ENCODE results near the gene TRAPPC4.
"Not testable (repeated sequence)": the region's sequence is repeated elsewhere in the genome, so short reads cannot be mapped to it uniquely, and the experiment has no call there.

The TRAPPC4 gene

DNA sequence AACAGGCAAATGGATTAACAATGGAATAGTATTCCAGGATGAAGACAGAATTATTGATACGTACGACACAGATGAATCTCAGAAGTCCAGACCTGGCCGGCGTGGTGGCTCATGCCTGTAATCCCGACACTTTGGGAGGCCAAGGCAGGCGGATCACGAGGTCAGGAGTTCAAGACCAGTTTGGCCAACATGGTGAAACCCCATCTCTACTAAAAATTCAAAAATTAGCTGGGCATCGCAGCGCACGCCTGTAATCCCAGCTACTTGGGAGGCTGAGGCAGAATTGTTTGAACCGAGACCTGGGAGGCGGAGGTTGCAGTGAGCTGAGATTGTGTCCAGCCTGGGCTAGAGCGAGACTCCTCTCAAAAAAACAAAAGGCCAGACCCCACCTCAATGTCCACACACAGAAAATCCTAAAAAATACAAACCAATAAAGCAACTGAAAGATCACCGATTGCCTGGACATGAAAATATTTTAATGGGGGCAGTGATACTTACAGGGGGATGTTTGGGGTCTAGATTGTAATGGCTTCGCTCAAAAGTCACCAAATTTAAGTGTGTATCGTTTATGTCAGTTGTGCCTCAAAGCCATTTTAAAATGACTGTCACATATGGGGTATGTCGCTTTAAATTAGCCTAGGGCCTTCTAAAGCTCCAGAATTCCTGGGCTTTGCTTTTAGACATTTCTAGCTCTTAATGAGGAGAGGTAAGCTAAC lies 4.2 kb upstream of the TRAPPC4 start:
- no peak for DNase-seq (ENCODE audit: low read depth, low spot score)

DNA sequence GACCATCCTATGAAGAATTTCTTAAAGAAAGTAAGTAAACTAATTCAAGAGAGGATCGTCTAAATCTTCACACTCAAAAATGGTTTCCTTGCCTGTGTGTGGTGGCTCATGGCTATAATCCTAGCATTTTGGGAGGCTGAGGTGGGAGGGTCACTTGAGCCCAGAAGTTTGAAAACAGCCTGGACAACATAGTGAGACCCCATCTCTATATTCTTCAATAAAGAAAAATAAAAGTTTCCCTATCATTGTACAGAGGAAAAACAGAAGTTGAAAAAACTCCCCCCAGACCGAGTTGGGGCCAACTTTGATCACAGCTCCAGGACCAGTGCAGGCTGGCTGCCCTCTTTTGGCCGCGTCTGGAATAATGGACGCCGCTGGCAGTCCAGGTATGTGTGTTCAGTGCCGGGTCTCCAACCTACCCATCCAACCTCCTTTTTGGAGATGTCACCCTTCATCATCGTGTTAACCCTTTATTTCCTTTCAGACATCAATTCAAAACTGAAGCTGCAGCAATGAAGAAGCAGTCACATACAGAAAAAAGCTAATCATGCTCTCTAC lies 3.4 kb upstream of the TRAPPC4 start:
- DNase-seq (ENCODE audit: low read depth, low spot score), result no peak

DNA sequence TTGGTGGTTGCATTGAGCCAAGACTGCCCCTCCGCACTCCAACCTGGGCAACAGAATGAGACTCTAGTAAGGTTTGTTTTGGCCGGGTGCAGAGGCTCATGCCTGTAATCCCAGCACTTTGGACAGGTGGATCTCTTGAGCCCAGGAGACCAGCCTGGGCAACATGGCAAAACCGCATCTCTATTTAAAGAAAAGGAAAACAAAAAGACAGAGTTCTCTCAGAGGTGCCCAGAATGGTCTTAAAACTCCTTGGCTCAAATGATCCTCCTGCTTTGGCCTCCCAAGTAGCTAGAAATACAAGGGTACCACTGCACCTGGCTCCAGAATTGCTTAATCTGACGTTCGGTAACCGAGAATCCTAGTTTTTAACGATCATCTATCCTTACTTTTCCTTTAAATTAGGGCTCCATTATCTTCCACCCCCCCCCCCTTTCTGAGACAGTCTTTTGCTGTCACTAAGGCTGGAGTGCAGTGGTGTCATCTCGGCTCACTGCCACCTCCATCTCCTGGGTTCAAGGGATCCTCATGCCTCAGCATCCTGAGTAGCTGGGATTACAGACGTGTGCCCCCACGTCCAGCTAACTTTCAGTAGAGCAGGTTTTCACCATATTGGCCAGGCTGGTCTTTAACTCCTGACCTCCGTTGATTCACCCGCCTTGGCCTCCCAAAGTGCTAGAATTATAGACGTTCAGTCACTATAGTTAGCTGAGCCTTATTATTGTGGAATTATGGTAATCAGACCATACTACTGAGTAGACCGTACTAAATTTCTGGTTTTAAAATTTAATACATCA lies 2.2 kb upstream of the TRAPPC4 start:
- no peak for DNase-seq (ENCODE audit: low read depth, low spot score)

DNA sequence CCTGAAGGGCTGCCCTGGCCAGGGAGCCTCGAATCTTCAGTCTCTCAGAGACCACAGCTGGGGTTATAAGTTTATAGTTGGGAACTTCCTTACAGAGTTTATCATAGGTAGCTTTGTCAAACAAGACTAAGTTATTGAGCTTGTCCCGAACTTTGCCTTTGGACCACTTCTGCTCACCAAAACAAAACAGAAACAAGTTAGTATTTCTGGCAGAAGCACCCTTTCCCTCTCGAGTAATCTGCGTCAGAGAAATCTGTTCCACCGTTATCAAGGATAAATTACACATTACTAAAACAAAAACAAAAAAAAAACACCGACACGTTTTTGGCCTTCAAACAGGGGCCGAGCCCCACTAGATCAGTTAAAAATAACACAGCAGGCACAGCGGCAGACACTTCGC lies 1.2 kb upstream of the TRAPPC4 start:
- DNase-seq (ENCODE audit: low read depth, low spot score), result not testable (repeated sequence)

DNA sequence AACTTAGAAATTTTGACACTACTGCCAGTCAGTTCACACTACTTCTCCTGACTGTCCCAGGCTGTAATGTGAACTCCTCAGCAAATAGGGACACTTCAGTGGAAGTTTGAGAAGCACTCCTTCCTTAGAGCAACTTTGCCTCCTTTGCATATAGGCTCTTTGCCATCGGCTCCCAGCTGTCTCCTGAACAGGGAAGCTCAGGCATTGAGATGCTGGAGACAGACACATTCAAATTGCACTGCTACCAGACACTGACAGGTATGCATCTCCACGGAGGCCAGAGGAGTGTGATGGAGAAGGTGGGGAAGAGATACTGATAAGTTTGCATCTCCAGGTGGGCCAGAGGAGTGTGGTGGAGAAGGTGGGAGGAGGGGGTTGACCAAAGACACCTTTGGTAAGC lies 1.4 kb downstream of the TRAPPC4 start:
- no peak for DNase-seq (ENCODE audit: low read depth, low spot score)

DNA sequence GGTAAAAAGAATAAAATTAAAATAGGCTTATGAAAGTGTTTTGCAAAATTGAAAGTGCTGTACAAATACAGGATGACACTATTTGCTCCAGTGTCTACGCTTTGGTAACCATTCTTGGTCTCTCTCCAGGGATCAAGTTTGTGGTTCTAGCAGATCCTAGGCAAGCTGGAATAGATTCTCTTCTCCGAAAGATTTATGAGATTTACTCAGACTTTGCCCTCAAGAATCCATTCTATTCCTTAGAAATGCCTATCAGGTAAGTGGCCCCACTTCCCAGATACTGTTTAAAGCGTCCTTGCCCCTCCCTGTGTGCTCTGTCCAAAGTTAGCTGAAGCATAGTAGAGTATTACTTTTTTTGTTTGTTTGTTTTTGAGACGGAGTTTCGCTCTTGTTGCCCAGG lies 3.1 kb downstream of the TRAPPC4 start:
- DNase-seq (ENCODE audit: low read depth, low spot score), result no peak

DNA sequence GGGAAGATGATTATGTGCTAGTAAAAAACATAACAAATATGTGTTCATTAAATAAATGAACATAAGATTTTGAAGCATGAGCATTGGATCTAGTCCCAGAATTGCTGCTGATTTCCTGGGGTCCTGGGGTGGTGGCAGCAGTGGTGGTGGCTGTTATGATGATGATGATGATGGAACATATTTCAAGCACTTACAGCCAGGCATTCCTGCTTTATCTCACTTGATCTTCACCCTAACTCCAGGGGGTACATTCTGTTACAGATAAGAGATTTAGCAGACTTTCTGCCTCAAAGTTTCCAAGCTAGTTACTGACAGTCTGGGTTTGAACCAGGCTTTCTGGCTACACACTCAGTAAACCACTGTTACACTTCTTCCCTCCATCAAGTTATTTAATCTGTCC lies 5.2 kb downstream of the TRAPPC4 start:
- no peak for DNase-seq (ENCODE audit: low read depth, low spot score)

DNA sequence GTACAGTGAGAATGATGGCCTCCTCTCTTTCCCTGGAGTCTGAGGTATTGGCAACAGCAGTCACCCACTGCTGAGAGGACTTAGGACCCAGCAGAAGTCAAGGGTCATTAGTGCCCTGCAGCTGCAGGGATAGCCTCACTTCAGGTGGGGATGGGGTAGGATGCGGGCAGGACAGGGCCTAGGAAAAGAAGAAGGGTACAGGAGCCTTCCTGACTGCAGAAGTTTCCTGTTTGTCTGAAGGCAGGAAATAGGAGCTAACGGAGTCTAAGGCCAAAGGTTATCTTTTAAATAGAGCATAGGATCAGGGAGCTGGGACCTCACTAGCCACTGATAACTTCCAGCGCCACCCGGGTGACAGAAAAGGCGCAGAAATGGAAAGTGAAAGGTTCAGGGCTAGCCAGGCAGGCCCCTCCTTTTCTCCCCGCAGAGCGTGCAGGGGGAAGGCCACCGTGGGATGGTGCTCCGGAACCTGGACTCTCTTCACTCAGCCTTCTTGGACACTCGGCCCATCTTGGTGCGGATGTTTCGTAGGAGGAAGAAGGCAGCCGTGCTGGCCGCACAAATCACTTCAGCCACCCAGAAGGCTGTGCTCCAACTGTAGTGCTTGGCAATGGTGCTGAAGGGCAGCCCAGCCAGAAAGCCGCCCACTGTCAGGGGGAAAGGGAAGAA lies 6.0 kb downstream of the TRAPPC4 start:
- no peak for DNase-seq (ENCODE audit: low read depth, low spot score)

DNA sequence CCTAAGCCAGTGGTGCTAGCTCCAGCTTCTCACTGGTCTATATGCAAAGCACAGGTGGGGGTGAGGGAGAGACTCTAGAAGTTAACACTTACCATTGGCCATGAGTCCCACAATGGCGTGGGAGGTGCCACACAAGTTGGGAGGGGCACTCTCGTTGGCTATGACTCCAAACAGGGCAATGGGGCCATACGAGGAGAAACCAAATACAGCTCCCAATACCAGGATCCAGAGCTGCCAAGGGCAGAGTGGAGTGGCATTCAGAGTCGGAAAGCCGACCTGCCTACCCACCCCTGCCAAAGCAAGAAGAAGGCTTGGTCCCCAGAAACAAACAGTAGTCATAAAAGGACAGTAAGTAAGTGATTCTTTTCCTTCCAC lies 6.5 kb downstream of the TRAPPC4 start:
- DNase-seq (ENCODE audit: low read depth, low spot score), result no peak

DNA sequence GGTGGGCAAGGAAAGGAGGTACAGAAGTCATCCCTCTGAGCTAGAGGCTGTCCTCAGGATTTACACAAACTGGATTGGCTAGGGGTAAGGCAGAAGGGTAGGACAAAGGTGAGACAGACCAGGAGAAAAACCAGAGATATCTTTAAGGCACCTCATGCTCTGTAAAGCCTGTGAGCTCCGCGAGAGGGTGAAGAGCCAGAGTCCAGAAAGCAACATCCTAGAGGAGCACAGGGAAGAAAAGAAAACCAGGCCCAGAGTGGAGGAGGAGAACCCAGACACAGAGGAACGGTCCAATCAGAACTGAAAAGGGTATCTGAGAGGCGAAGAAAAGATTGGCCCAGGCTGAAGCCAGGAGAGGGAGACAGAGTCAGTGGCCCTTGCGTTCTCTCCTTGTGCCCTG lies 7.0 kb downstream of the TRAPPC4 start:
- no peak for DNase-seq (ENCODE audit: low read depth, low spot score)

DNA sequence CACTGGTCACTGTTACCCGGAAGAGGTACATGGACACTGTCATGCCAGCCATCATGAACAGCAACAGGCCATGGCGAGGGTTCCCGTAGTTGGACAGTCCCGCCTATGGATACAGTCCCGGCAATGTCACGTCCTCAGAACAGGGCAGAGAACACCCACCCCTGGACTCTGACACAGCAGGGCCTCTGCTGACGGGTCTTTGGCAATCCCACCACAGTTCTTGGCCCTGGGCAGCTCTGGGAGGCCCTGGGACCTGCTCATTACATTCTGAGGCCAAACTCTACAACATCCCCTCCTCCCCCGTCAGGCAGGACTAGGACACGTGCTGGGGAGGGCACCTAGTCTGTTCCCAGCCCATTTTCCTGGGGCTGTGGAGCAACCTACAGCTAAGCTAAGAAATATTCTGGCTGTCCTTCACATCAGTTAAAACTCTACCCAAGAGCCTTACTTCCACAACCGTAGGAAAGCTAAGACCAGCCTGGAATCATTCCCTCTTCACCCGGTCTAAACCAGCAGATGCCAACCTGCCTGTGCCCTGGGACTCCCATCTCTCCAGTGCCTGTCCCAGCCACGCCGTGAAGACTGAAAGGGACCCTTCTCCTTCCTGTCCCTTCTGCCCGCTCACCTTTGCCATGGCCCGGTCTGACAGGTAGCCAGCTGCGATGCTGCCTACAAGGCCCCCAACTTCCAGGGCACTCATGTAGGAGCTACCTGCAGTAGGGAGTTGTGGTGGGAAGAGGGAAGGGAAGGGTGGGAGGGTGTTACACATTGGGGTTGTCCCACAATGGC lies 7.6 kb downstream of the TRAPPC4 start:
- DNase-seq (ENCODE audit: low read depth, low spot score), result no peak

DNA sequence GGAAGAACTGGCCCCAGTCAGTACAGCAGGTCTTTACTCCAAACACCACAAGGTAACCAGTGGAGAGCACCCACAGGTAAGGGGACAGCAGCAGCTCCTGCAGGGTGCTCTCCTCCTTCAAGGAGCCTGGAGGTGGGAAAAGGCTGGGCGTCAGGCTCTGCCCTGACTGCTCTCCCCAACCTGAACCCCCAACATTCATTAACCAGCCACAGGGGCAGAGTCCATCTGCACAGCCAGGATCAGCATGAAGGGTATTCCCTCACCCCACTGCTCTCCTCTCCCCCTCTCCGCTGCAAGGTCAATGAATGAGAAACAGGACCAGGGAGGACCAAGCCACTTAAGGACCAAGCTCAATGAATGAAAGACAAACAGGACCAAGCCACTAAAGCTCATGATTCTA lies 8.4 kb downstream of the TRAPPC4 start:
- no peak for DNase-seq (ENCODE audit: low read depth, low spot score)

DNA sequence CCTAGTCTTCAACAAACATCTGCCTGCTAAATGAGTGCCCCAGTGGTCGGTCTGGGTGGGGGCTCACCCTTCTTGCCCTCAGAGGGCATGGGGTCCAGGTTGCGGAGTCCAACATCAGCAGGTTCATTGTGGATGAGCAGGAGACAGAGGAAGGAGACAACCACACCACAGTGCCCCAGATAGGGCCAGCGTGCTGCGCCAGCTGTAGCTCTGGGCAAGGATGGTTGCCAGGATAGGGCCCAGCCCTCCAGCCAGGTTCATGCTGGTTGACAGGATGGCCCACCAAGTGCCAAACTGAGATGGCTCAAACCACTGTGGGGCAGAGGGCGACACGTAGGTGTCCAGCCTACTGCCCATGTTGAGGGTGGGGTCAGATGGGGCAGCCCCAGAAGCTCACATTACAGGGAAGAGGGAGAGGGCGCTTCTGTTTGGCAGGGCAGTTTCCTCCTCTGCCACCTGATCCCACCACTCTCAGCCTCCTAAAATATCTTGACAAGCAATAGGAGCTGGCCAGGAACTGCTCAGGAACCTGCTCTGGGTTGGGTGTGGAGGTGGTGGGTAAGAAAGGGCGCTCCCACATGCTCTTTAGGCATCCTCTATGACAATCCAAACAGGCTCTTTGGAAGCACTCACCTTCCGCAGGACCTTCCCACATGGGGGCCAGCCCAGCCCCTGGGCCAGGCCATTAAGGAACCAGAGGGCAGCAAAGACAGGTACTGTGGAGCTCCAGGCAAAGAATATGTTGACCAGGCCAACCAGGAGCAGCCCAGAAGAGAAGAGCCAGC lies 9.2 kb downstream of the TRAPPC4 start:
- DNase-seq (ENCODE audit: low read depth, low spot score), result no peak

DNA sequence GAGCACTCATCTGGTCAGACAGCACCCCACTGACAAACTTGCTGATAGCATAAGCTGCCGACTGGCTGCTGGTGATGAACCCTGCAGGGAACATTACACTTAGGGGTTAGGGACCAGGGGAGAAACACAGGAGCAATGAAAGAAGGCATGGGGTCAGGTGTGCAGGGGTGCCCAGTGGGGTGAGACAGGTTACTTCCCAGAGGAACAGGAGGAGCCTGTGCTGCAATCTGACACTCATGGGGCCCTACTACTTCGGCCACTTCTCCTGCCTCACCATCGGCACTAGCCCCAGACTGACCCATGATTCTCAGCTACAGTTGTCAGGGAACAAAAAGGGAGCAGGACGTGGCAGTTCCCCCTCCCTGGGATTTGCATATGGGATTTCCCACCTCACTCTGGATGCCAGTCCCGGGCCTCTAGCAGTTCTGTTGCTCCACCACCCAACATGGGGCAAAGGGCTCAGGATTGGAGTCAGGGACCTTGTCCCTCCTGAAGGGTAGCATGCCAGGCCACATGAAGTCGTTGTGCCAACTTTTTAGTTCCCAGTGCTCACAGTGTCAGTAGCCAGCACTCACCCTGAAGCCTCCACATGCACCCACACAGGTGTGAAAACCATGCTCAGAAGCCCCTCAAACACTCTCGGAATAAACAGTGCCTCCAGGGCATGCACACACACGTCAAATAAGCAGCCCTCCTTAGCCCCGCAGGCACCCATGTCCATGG lies 9.9 kb downstream of the TRAPPC4 start:
- DNase-seq (ENCODE audit: low read depth, low spot score), result no peak

DNA sequence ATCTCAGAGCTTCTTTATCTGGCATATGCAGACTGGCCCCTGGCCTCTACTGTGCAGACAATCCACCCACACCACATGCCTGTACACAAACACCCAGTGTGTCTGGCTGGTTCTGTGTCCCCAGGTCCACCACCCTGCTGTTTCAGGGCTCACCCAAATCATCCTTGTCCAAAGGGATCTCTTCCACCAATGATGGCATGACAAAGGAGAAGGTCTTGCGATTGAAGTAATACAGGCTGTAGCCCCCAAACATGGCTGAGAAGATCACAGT lies 10.4 kb downstream of the TRAPPC4 start:
- no peak for DNase-seq (ENCODE audit: low read depth, low spot score)

DNA sequence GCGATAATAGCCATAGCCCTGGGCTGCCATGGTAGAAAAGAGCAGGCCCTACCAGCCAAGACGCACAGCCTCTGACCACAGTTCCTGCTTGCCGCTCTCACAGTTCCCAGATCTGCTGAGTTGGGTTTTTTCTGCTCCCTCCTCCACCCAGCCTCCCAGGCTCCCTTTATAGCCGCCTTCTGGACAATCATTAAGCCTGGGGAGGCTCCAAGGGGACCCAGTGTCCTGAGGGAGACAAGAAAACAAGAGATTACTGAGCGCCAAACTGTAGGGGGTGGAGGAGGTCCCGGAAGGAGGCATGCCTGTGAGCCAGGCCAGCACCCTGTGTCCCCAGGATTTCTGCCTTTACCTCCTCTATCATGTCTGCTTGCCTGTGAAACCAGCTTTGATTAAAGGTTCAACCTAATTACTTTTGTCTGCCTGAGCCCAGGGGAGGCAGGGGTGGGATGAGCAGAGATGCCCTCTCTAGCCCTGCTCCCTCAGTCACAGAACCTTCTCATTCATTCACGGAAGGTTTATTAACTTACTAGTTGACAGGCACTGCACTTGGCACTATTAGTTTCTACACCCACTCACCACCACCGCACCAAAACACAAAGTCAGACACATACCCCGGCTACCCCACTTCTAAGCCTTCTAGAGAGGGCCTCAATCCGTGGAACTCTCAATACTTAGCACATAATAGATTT lies 10.9 kb downstream of the TRAPPC4 start:
- DNase-seq (ENCODE audit: low read depth, low spot score), result no peak

DNA sequence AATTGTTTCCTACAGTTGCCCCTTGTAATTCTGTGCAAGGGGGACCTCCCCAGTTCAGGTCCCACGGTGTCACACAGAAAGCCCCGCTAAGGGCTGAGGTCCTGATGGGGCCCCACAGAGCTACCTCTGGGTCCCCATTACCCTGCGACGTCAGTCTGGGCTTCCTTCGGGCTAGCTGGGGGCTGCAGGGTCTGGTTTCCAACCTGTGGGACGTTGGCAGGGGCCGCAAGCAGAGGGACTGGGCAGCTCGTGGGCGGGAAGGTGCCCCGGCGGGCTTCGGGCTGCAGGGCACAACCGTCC lies 11.4 kb downstream of the TRAPPC4 start:
- DNase-seq (ENCODE audit: low read depth, low spot score), result no peak

DNA sequence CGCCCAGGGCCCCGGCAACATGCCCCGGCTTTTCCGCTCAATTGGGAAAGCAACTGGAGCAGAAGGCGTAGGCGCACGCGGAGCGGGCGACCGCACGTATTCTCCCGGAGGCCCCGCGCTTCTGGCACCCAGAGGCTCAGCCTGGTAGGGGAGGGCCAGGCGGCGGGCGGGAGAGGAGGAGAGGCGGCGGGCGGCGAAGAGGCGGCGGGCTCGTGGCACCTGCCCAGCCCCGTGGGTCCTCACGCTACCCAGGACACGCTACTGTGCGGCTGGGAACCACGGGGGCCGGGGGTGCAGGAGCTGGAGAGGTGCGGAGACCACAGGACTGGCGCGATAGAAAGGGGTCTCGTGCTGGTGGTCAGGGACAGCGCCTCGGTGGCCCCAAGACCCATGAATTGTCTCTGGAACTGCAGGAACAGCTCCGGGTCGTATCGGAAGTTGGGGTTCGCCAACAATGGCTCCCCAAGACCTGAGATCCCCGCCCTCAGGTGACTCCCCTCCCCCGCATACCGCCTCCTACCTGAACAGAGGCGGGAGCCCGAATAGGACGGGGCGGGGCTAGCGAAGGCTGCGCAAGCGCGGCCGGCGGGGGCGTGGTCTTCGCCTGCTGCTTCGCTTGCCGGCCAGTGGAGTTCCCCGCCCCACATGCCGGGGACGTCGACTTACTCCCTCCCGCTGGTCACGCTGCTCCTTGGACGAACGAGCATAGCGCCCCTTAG lies 11.9 kb downstream of the TRAPPC4 start, which contains the start of gene SLC37A4:
SLC37A4 (minus strand) TSS at position 549 of the 719 bp plus-strand sequence.
- peak; percentile 96 for DNase-seq (ENCODE audit: low read depth, low spot score)

DNA sequence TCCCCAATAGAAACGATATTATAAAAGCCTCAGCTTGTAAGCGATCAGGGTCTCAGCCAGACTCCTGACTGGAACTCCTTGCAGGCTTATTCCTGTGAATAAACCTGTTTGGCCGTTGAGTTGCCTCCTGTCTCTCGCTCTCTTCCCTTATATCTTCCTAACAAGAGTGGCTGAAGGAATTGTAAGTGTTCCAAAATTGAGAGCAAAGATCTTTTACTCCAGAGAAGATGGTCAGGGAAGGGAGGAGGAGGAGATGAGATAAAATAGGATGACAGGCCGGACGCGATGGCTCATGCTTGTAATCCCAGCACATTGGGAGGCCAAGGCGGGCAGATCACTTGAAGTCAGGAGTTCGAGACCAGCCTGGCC lies 13.3 kb downstream of the TRAPPC4 start:
- no peak for DNase-seq (ENCODE audit: low read depth, low spot score)

Measured in activated CD4-positive, CD25-positive, alpha-beta regulatory T cell treated with anti-CD3 and anti-CD28 coated beads, Interleukin-2, amount 50 U/mL, for 16 hours (primary cell).